Natural killer cell (primary cell): Measurements from ENCODE around the gene RNF169. TPM values are rescaled to one million over a fixed set of nuclear protein-coding genes. Genes with fewer than 3 reads are reported as not detected.

ENCODE experiments used
- ATAC-seq, 3 donors: fragments of 150-1000 bp in 2 of 3; fragments of 200-7000 bp in 1 of 3; cut with Tn5 transposase; 1 replicate in 1 of 3; 2 replicates in 2 of 3; pipeline ENCODE4 v1.10.0; 2021; ENCODE audit warnings: mild to moderate bottlenecking in 2 of 3, moderate library complexity in 2 of 3
- DNase-seq, 2 donors: peaks; one replicate each; pipeline versions ENCODE4 v3.0.0 to v3.0.0-alpha.2; 2013 to 2021; ENCODE audit warnings: mixed read lengths in 1 of 2
- H3K27ac ChIP-seq: one replicate; pipeline ENCODE4 v1.5.1; 2013; ENCODE audit warnings: mild to moderate bottlenecking, low read length
- H3K27me3 ChIP-seq: one replicate; pipeline ENCODE4 v1.6.1; 2013; ENCODE audit warnings: low read length; ENCODE audit not compliant: control insufficient read depth, insufficient read depth
- H3K36me3 ChIP-seq: one replicate; pipeline ENCODE4 v1.6.1; 2013; ENCODE audit warnings: low read length; ENCODE audit not compliant: control insufficient read depth, insufficient read depth
- H3K4me1 ChIP-seq: one replicate; pipeline ENCODE4 v1.6.1; 2013; ENCODE audit warnings: low read length; ENCODE audit not compliant: control insufficient read depth, insufficient read depth
- H3K4me3 ChIP-seq: one replicate; pipeline ENCODE4 v1.5.1; 2013; ENCODE audit warnings: low read length
- H3K9me3 ChIP-seq: one replicate; pipeline ENCODE4 v1.6.1; 2013; ENCODE audit warnings: low read length; ENCODE audit not compliant: control insufficient read depth, insufficient read depth
- H3K27ac Mint-ChIP-seq, 2 donors: one replicate each; pipeline ENCODE4 v1.8.0; 2022; ENCODE audit warnings: mild to moderate bottlenecking in 2 of 2, mixed read lengths in 2 of 2, moderate library complexity in 1 of 2
- H3K27me3 Mint-ChIP-seq, 2 donors: one replicate each; pipeline ENCODE4 v1.8.0; 2022; ENCODE audit warnings: low read depth in 2 of 2, mixed read lengths in 2 of 2
- H3K36me3 Mint-ChIP-seq: one replicate; pipeline ENCODE4 v1.8.0; 2022; ENCODE audit warnings: mixed read lengths
- H3K4me1 Mint-ChIP-seq, 2 donors: one replicate each; pipeline ENCODE4 v1.8.0; 2022; ENCODE audit warnings: mixed read lengths in 2 of 2
- H3K4me3 Mint-ChIP-seq: one replicate; pipeline ENCODE4 v1.8.0; 2022; ENCODE audit warnings: mild to moderate bottlenecking, moderate library complexity, mixed read lengths
- H3K9me3 Mint-ChIP-seq, 2 donors: one replicate each; pipeline ENCODE4 v1.8.0; 2022; ENCODE audit warnings: mixed read lengths in 2 of 2
- CTCF ChIP-seq: fragments of 200-600 bp; IDR thresholded peaks from one replicate; pipeline ENCODE4 v1.8.0; 2022; ENCODE audit warnings: antibody characterized with exemption
- WGBS: methylation state at CpG from one replicate; pipeline ENCODE4 v1.1.7; 2013; ENCODE audit warnings: missing lambda C conversion rate; ENCODE audit not compliant: insufficient coverage; 5-methylcytosine and 5-hydroxymethylcytosine counted together
- intact Hi-C: fragments of 100-400 bp; cut with micrococcal nuclease; formaldehyde crosslinking; loops from one replicate; pipeline ENCODE4 v1.14.2; 2022
- total RNA-seq, 4 donors: library from RNA; stranded (reverse); fragments of 120-200 nt in 1 of 4; gene quantifications; one replicate each; pipeline versions ENCODE4 v1.2.3 to v1.2.4, GENCODE V29; 2013 to 2022

Gene RNF169
- total RNA-seq, 3 donors from 2014 or later (not counting 1 experiment from before 2014, with no cell fraction given), result 29.1 to 39.8 (median 37.9) TPM

- Mint-ChIP-seq H3K27ac (no peak overlapping the region), H3K4me1 (no peaks in the 10 kb centered on the region), H3K27me3 (no peaks in the 10 kb centered on the region), H3K9me3 (no peaks in the 10 kb centered on the region), H3K4me3 (no peak overlapping the region), H3K36me3 (no peaks in the 10 kb centered on the region)
- no peak overlapping the region for H3K4me3 ChIP-seq
- no peak for TF ChIP-seq CTCF
- DNase-seq (no peak), ATAC-seq (no peak)
- no peaks in the 10 kb centered on the region for H3K9me3 ChIP-seq
- intact Hi-C loops, result no loop called here
- no peaks in the 10 kb centered on the region for H3K27me3 ChIP-seq
- 82% methylated on average over 10 of the region's 10 CpGs for WGBS
- H3K4me1 ChIP-seq, result no peaks in the 10 kb centered on the region
- no peaks in the 10 kb centered on the region for H3K36me3 ChIP-seq
- H3K27ac ChIP-seq, result no peak overlapping the region
These were observed 40.8 kb upstream of the RNF169 start for GRCh38 chr11:74707602-74708510.

GRCh38 chr11:74709175-74709574, 39.5 kb upstream of the RNF169 start:
- Histone ChIP-seq H3K27me3 (no peaks in the 10 kb centered on the region), H3K4me1 (no peaks in the 10 kb centered on the region), H3K9me3 (no peaks in the 10 kb centered on the region), H3K27ac (no peak overlapping the region), H3K4me3 (no peak overlapping the region), H3K36me3 (no peaks in the 10 kb centered on the region)
- ATAC-seq (no peak), DNase-seq (no peak)
- Mint-ChIP-seq H3K4me1 (no peaks in the 10 kb centered on the region), H3K27me3 (no peaks in the 10 kb centered on the region), H3K27ac (no peak overlapping the region), H3K36me3 (no peaks in the 10 kb centered on the region), H3K4me3 (no peak overlapping the region), H3K9me3 (no peaks in the 10 kb centered on the region)
- no peak for TF ChIP-seq CTCF
- WGBS, result 84% methylated on average over 3 of the region's 3 CpGs
- intact Hi-C loops, result no loop called here

- Mint-ChIP-seq H3K27ac (no peak overlapping the region), H3K9me3 (no peaks in the 10 kb centered on the region), H3K4me1 (no peaks in the 10 kb centered on the region), H3K4me3 (no peak overlapping the region), H3K36me3 (no peaks in the 10 kb centered on the region), H3K27me3 (no peaks in the 10 kb centered on the region)
- TF ChIP-seq CTCF, result no peak
- no peaks in the 10 kb centered on the region for H3K9me3 ChIP-seq
- ATAC-seq (no peak), DNase-seq (no peak)
- intact Hi-C loops, result no loop called here
- no peaks in the 10 kb centered on the region for H3K27me3 ChIP-seq
- 76% methylated on average over 8 of the region's 8 CpGs for WGBS
- H3K4me3 ChIP-seq, result no peak overlapping the region
- H3K36me3 ChIP-seq, result no peaks in the 10 kb centered on the region
- H3K27ac ChIP-seq, result no peak overlapping the region
- no peaks in the 10 kb centered on the region for H3K4me1 ChIP-seq
These were observed 38.2 kb upstream of the RNF169 start for GRCh38 chr11:74710281-74710938.
